MM.1S (cell line): Measurements from ENCODE around the gene CACNA1D.

ENCODE experiments used
- DNase-seq: peaks from one replicate; pipeline ENCODE4 v3.0.0-alpha.2; 2015
- H2AFZ ChIP-seq: fragments of 300-600 bp; sonication (generic); 2 replicates; pipeline ENCODE4 v1.6.0; 2016; ENCODE audit warnings: antibody characterized with exemption, low read length
- H3F3A ChIP-seq: fragments of 300-600 bp; sonication (generic); 2 replicates; pipeline ENCODE4 v1.6.1; 2016; ENCODE audit warnings: mild to moderate bottlenecking, antibody characterized with exemption, low read length, moderate library complexity, mixed read lengths; ENCODE audit not compliant: insufficient read depth
- H3K27ac ChIP-seq: fragments of 300-600 bp; sonication (generic); 2 replicates; pipeline ENCODE4 v1.5.1; 2016; ENCODE audit warnings: mild to moderate bottlenecking, low read length
- H3K27me3 ChIP-seq: fragments of 300-600 bp; sonication (generic); replicated peaks from 2 replicates; pipeline ENCODE4 v1.6.0; 2016; ENCODE audit warnings: low read length; ENCODE audit not compliant: insufficient read depth
- H3K36me3 ChIP-seq: fragments of 300-600 bp; sonication (generic); replicated peaks from 2 replicates; pipeline ENCODE4 v1.6.1; 2016; ENCODE audit warnings: mild to moderate bottlenecking, low read length, mixed read lengths; ENCODE audit not compliant: insufficient read depth
- H3K4me1 ChIP-seq: fragments of 300-600 bp; sonication (generic); 2 replicates; pipeline ENCODE4 v1.6.1; 2016; ENCODE audit warnings: low read length, mixed read lengths
- H3K4me2 ChIP-seq: fragments of 300-600 bp; sonication (generic); 2 replicates; pipeline ENCODE4 v1.6.0; 2016; ENCODE audit warnings: low read depth, low read length
- H3K4me3 ChIP-seq: fragments of 300-600 bp; sonication (generic); 2 replicates; pipeline ENCODE4 v1.5.1; 2016; ENCODE audit warnings: low read length, mixed read lengths
- H3K79me2 ChIP-seq: fragments of 300-600 bp; sonication (generic); 2 replicates; pipeline ENCODE4 v1.6.1; 2016; ENCODE audit warnings: mixed run types, low read length, mixed read lengths
- H3K9ac ChIP-seq: fragments of 300-600 bp; sonication (generic); 2 replicates; pipeline ENCODE4 v1.6.1; 2016; ENCODE audit warnings: low read length, mixed read lengths
- H3K9me2 ChIP-seq: fragments of 300-600 bp; sonication (generic); replicated peaks from 2 replicates; pipeline ENCODE4 v1.6.1; 2016; ENCODE audit warnings: mild to moderate bottlenecking, low read length, mixed read lengths; ENCODE audit not compliant: insufficient read depth
- H3K9me3 ChIP-seq: fragments of 300-600 bp; sonication (generic); replicated peaks from 2 replicates; pipeline ENCODE4 v1.6.1; 2016; ENCODE audit warnings: mild to moderate bottlenecking, low read length, mixed read lengths; ENCODE audit not compliant: insufficient read depth
- H4K20me1 ChIP-seq: fragments of 300-600 bp; sonication (generic); 2 replicates; pipeline ENCODE4 v1.6.1; 2016; ENCODE audit warnings: mild to moderate bottlenecking, low read length, moderate library complexity, mixed read lengths; ENCODE audit not compliant: insufficient read depth
- EZH2 ChIP-seq: fragments of 300-600 bp; sonication (generic); optimal IDR thresholded peaks from 2 replicates; pipeline ENCODE3; 2017; ENCODE audit warnings: low read depth, mild to moderate bottlenecking, antibody characterized with exemption, low read length, mixed read lengths
- EZH2phosphoT487 ChIP-seq: fragments of 300-600 bp; sonication (generic); IDR thresholded peaks from 2 replicates; pipeline ENCODE4 v1.6.1; 2018; ENCODE audit warnings: antibody characterized with exemption, low read length
- TF ChIP-seq, protein P1 (sequence below): fragments of 300-600 bp; sonication (generic); IDR thresholded peaks from 2 replicates; pipeline ENCODE4 v1.5.1; 2016; ENCODE audit warnings: antibody characterized with exemption, low read length, mixed read lengths

The CACNA1D gene

DNA sequence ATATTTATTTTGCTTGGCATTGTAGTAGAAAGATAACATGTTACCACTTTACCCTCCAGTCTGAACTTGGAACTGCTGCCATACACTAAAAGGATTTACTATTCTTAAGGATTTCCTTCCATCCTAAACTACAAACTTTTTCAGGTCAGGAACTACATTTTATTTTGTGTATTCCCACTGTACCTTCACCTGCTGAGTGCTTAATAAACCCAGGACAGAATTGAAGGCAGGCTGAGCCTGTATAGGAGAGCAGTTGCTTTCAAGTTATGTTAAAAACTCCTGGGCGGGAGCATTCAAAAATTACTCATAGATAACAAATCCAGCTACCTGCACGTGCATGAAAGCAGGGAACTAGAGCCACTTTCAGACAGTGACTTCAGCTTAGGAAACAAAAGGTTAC, 58.3 kb downstream of the CACNA1D start:
- Histone ChIP-seq H3K4me2 (no peak overlapping the region), H3K4me3 (no peak overlapping the region), H3K79me2 (no peaks in the 10 kb centered on the region), H3K36me3 (no peaks in the 10 kb centered on the region), H3K27ac (no peak overlapping the region), H3K9me2 (no peaks in the 10 kb centered on the region), H3K9ac (no peak overlapping the region), H3K27me3 (no peaks in the 10 kb centered on the region), H3K9me3 (no peaks in the 10 kb centered on the region), H3K4me1 (no peaks in the 10 kb centered on the region), H4K20me1 (no peaks in the 10 kb centered on the region), H3F3A (no peaks in the 10 kb centered on the region), H2AFZ (no peak overlapping the region)
- DNase-seq, result no peak
- TF ChIP-seq EZH2phosphoT487 (no peak), EZH2 (no peak)
- TF ChIP-seq, protein P1, sequence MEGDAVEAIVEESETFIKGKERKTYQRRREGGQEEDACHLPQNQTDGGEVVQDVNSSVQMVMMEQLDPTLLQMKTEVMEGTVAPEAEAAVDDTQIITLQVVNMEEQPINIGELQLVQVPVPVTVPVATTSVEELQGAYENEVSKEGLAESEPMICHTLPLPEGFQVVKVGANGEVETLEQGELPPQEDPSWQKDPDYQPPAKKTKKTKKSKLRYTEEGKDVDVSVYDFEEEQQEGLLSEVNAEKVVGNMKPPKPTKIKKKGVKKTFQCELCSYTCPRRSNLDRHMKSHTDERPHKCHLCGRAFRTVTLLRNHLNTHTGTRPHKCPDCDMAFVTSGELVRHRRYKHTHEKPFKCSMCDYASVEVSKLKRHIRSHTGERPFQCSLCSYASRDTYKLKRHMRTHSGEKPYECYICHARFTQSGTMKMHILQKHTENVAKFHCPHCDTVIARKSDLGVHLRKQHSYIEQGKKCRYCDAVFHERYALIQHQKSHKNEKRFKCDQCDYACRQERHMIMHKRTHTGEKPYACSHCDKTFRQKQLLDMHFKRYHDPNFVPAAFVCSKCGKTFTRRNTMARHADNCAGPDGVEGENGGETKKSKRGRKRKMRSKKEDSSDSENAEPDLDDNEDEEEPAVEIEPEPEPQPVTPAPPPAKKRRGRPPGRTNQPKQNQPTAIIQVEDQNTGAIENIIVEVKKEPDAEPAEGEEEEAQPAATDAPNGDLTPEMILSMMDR, result no peak

DNA sequence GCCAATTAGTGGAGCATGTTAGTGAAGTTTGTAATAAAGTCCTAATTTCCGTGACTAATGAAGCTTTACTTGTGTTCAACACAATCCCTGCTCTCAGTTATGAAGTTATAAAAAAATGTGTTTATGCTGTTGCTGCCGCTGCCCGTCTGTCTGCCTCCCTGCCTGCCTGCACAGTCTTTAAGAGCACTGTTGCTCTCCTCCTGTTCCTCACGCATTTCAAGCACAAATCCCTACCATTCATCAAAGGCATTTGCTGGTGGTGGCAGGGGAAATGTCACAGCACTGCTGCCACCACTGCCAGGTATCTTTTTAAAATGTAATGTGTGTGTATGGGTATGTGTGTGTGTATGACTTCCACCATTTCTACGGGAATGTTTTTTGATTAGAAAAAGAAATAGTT, 58.8 kb downstream of the CACNA1D start:
- Histone ChIP-seq H3K9ac (no peak overlapping the region), H3F3A (no peaks in the 10 kb centered on the region), H4K20me1 (no peaks in the 10 kb centered on the region), H3K27me3 (no peaks in the 10 kb centered on the region), H3K4me2 (no peak overlapping the region), H2AFZ (no peak overlapping the region), H3K79me2 (no peaks in the 10 kb centered on the region), H3K9me2 (no peaks in the 10 kb centered on the region), H3K4me1 (no peaks in the 10 kb centered on the region), H3K9me3 (no peaks in the 10 kb centered on the region), H3K27ac (no peak overlapping the region), H3K4me3 (no peak overlapping the region), H3K36me3 (no peaks in the 10 kb centered on the region)
- DNase-seq, result no peak
- no peak for TF ChIP-seq EZH2phosphoT487
- no peak for TF ChIP-seq EZH2
- TF ChIP-seq, protein P1, result no peak

- Histone ChIP-seq H2AFZ (no peak overlapping the region), H3K4me3 (no peak overlapping the region), H3K27me3 (no peaks in the 10 kb centered on the region), H3K4me2 (no peak overlapping the region), H3K9me2 (no peaks in the 10 kb centered on the region), H3F3A (no peaks in the 10 kb centered on the region), H3K9me3 (no peaks in the 10 kb centered on the region), H3K27ac (no peak overlapping the region), H4K20me1 (no peaks in the 10 kb centered on the region), H3K9ac (no peak overlapping the region), H3K4me1 (no peaks in the 10 kb centered on the region), H3K36me3 (no peaks in the 10 kb centered on the region), H3K79me2 (no peaks in the 10 kb centered on the region)
- DNase-seq, result no peak
- TF ChIP-seq EZH2, result no peak
- TF ChIP-seq, protein P1, result no peak
- TF ChIP-seq EZH2phosphoT487, result no peak
These were observed 60.2 kb downstream of the CACNA1D start for GRCh38 chr3:53554559-53555067.
